H9 (cell line): ENCODE results near the gene CLIP4. TPM values are rescaled to one million over a fixed set of nuclear protein-coding genes. Genes with fewer than 3 reads are reported as not detected.

ENCODE experiments used
- DNase-seq: peaks from one replicate; pipeline ENCODE4 v3.0.0-alpha.2; 2017
- H2AFZ ChIP-seq: one replicate; pipeline ENCODE4 v1.6.1; 2013; ENCODE audit warnings: mild to moderate bottlenecking, low read length, control low read depth, moderate library complexity
- H2AK5ac ChIP-seq: 2 replicates; pipeline ENCODE4 v1.6.1; 2013; ENCODE audit warnings: low read length, control low read depth, mixed read lengths; ENCODE audit not compliant: insufficient read length
- H2BK120ac ChIP-seq: one replicate; pipeline ENCODE4 v1.6.1; 2013; ENCODE audit warnings: low read depth, mild to moderate bottlenecking, low read length, control low read depth, inconsistent platforms; ENCODE audit not compliant: poor library complexity, severe bottlenecking
- H2BK12ac ChIP-seq: 2 replicates; pipeline ENCODE4 v1.6.1; 2013; ENCODE audit warnings: low read length, control low read depth, mixed read lengths, low read depth; ENCODE audit not compliant: insufficient read length
- H2BK15ac ChIP-seq: 2 replicates; pipeline ENCODE4 v1.6.1; 2013; ENCODE audit warnings: low read depth, low read length, control low read depth
- H2BK20ac ChIP-seq: one replicate; pipeline ENCODE4 v1.6.1; 2013; ENCODE audit warnings: low read depth, mild to moderate bottlenecking, low read length, control low read depth, inconsistent platforms; ENCODE audit not compliant: poor library complexity, severe bottlenecking
- H2BK5ac ChIP-seq: 2 replicates; pipeline ENCODE4 v1.6.1; 2013; ENCODE audit warnings: low read length, control low read depth, mixed read lengths; ENCODE audit not compliant: insufficient read length
- H3K14ac ChIP-seq: 2 replicates; pipeline ENCODE4 v1.6.1; 2013; ENCODE audit warnings: low read length, control low read depth; ENCODE audit not compliant: insufficient read depth
- H3K18ac ChIP-seq: 2 replicates; pipeline ENCODE4 v1.6.1; 2013; ENCODE audit warnings: low read depth, mild to moderate bottlenecking, mixed read lengths, low read length, control low read depth; ENCODE audit not compliant: insufficient read length
- H3K23ac ChIP-seq: 2 replicates; pipeline ENCODE4 v1.6.1; 2013; ENCODE audit warnings: low read length, control low read depth, mixed read lengths, low read depth; ENCODE audit not compliant: insufficient read length
- H3K23me2 ChIP-seq: 2 replicates; pipeline ENCODE4 v1.6.1; 2013; ENCODE audit warnings: low read depth, mild to moderate bottlenecking, mixed read lengths, low read length, control low read depth; ENCODE audit not compliant: insufficient read length, poor library complexity, severe bottlenecking
- H3K27ac ChIP-seq: 2 replicates; pipeline ENCODE4 v1.5.1; 2013; ENCODE audit warnings: low read length, control low read depth, mixed read lengths, low read depth; ENCODE audit not compliant: insufficient read length
- H3K27me3 ChIP-seq: 2 replicates; pipeline ENCODE4 v1.6.1; 2013; ENCODE audit warnings: low read length, control low read depth, inconsistent platforms; ENCODE audit not compliant: insufficient read depth
- H3K4ac ChIP-seq: 2 replicates; pipeline ENCODE4 v1.6.1; 2013; ENCODE audit warnings: low read depth, mild to moderate bottlenecking, control low read depth, inconsistent platforms, low read length, moderate library complexity
- H3K4me1 ChIP-seq: 2 replicates; pipeline ENCODE4 v1.6.1; 2013; ENCODE audit warnings: low read length, control low read depth, inconsistent platforms; ENCODE audit not compliant: insufficient read depth
- H3K4me2 ChIP-seq: 2 replicates; pipeline ENCODE4 v1.6.1; 2013; ENCODE audit warnings: low read length, control low read depth, mixed read lengths; ENCODE audit not compliant: insufficient read length, insufficient read depth
- H3K56ac ChIP-seq: 2 replicates; pipeline ENCODE4 v1.6.1; 2013; ENCODE audit warnings: low read depth, mild to moderate bottlenecking, mixed read lengths, low read length, control low read depth; ENCODE audit not compliant: insufficient read length
- H3K79me1 ChIP-seq: 2 replicates; pipeline ENCODE4 v1.6.1; 2013; ENCODE audit warnings: low read depth, mild to moderate bottlenecking, moderate library complexity, low read length, control low read depth, inconsistent platforms; ENCODE audit not compliant: insufficient read depth, poor library complexity, severe bottlenecking
- H3K79me2 ChIP-seq: 2 replicates; pipeline ENCODE4 v1.6.1; 2013; ENCODE audit warnings: low read length, control low read depth, inconsistent platforms; ENCODE audit not compliant: insufficient read depth
- H3K9ac ChIP-seq: 2 replicates; pipeline ENCODE4 v1.6.1; 2013; ENCODE audit warnings: low read length, control low read depth, mixed read lengths; ENCODE audit not compliant: insufficient read length; ENCODE audit errors: extremely low read depth
- H3K9me3 ChIP-seq: one replicate; pipeline ENCODE4 v1.6.1; 2013; ENCODE audit warnings: low read depth, low read length, inconsistent platforms; ENCODE audit not compliant: control insufficient read depth
- H3T11ph ChIP-seq: one replicate; pipeline ENCODE4 v1.6.1; 2013; ENCODE audit warnings: mild to moderate bottlenecking, low read length, control low read depth, inconsistent platforms
- H4K20me1 ChIP-seq: one replicate; pipeline ENCODE4 v1.6.1; 2013; ENCODE audit not compliant: control insufficient read depth, insufficient read length, insufficient read depth
- H4K5ac ChIP-seq: 2 replicates; pipeline ENCODE4 v1.6.1; 2013; ENCODE audit warnings: low read depth, mild to moderate bottlenecking, mixed read lengths, low read length, control low read depth; ENCODE audit not compliant: insufficient read length
- H4K8ac ChIP-seq: replicated peaks from 2 replicates; pipeline ENCODE4 v1.6.1; 2013; ENCODE audit warnings: low read length, control low read depth, mixed read lengths, low read depth; ENCODE audit not compliant: insufficient read length
- H4K91ac ChIP-seq: 2 replicates; pipeline ENCODE4 v1.6.1; 2013; ENCODE audit warnings: low read depth, mild to moderate bottlenecking, moderate library complexity, mixed read lengths, low read length, control low read depth; ENCODE audit not compliant: insufficient read length
- H3K27ac Mint-ChIP-seq, 3 experiments: 2 replicates in 2 of 3; 3 replicates in 1 of 3; pipeline ENCODE4 v1.8.0; 2020 to 2021; ENCODE audit warnings: mixed read lengths in 3 of 3, mild to moderate bottlenecking in 1 of 3, moderate library complexity in 1 of 3
- H3K27me3 Mint-ChIP-seq: 2 replicates; pipeline ENCODE4 v1.8.0; 2021; ENCODE audit warnings: low read depth, mild to moderate bottlenecking, moderate library complexity, mixed read lengths
- H3K36me3 Mint-ChIP-seq, 3 experiments: 2 replicates in 2 of 3; 3 replicates in 1 of 3; pipeline ENCODE4 v1.8.0; 2020 to 2021; ENCODE audit warnings: low read depth in 3 of 3, mixed read lengths in 3 of 3; ENCODE audit not compliant: insufficient read depth in 1 of 3
- H3K4me1 Mint-ChIP-seq, 2 experiments: 2 replicates each; pipeline ENCODE4 v1.8.0; 2020; ENCODE audit warnings: mixed read lengths in 2 of 2
- H3K4me3 Mint-ChIP-seq, 2 experiments: 2 replicates in 1 of 2; 3 replicates in 1 of 2; pipeline ENCODE4 v1.8.0; 2020 to 2021; ENCODE audit warnings: mild to moderate bottlenecking in 2 of 2, mixed read lengths in 2 of 2, moderate library complexity in 1 of 2
- H3K9me3 Mint-ChIP-seq, 2 experiments: 2 replicates in 1 of 2; 3 replicates in 1 of 2; pipeline ENCODE4 v1.8.0; 2020; ENCODE audit warnings: mild to moderate bottlenecking in 2 of 2, mixed read lengths in 2 of 2, moderate library complexity in 1 of 2
- WGBS: extraction: QIAGEN DNeasy Blood & Tissue Kit; methylation state at CpG from one replicate; pipeline ENCODE4 v1.1.7; 2013; ENCODE audit warnings: missing lambda C conversion rate, low lambda C conversion rate, mixed read lengths; ENCODE audit not compliant: insufficient read length; ENCODE audit errors: extremely low coverage; 5-methylcytosine and 5-hydroxymethylcytosine counted together
- total RNA-seq: library from RNA; stranded (reverse); gene quantifications from 2 replicates; pipeline ENCODE4 v1.2.1, GENCODE V29; 2021
- TF ChIP-seq, protein P1 (sequence below): fragments of 200-600 bp; sonication (generic); conservative IDR thresholded peaks from 3 replicates; pipeline ENCODE4 v1.8.0; 2021; ENCODE audit warnings: antibody characterized with exemption, mild to moderate bottlenecking

The CLIP4 gene
- total RNA-seq, 1 experiment from 2014 or later, result 0.66 TPM

DNA sequence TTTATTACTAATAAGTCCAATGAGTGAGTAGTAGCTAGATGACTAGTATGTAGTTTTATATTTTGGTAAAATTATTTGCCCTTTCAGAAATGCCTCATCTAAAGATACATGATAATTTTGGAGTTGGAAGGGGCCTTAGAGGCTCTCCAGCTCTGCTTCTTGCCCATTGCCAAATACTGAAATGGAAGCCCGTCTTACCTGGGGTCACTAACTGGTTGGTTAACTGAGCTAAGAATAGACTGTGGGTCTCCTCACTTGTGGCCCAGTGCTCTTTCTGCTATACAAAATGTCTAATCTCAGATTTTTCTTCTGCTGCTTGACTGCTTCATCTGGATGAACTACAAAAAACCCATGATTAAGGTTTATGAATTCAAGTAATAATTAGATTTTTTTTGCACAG is 67.1 kb downstream of the CLIP4 start:
- Histone ChIP-seq H3K9ac (no peak overlapping the region), H3K4ac (no peak overlapping the region), H3K56ac (no peak overlapping the region), H2BK120ac (no peak overlapping the region), H4K8ac (no peak overlapping the region), H3K14ac (no peak overlapping the region), H3K27me3 (no peaks in the 10 kb centered on the region), H3K23ac (no peak overlapping the region), H3K4me2 (no peak overlapping the region), H4K20me1 (no peaks in the 10 kb centered on the region), H4K5ac (no peak overlapping the region), H3K9me3 (no peaks in the 10 kb centered on the region), H3K23me2 (no peaks in the 10 kb centered on the region), H3K4me1 (no peaks in the 10 kb centered on the region), H2BK5ac (no peak overlapping the region), H2BK15ac (no peak overlapping the region), H3K27ac (no peak overlapping the region), H4K91ac (no peak overlapping the region), H3K18ac (no peak overlapping the region), H2AFZ (no peak overlapping the region), H2AK5ac (no peak overlapping the region), H2BK12ac (no peak overlapping the region), H3K79me2 (no peaks in the 10 kb centered on the region), H3T11ph (no peak overlapping the region), H3K79me1 (no peaks in the 10 kb centered on the region), H2BK20ac (no peak overlapping the region)
- Mint-ChIP-seq H3K27me3 (peaks cover 20% of the 10 kb centered on the region), H3K4me3 (no peak overlapping the region), H3K36me3 (no peaks in the 10 kb centered on the region), H3K4me1 (no peaks in the 10 kb centered on the region), H3K27ac (no peak overlapping the region), H3K9me3 (peaks cover 0 to under 1% of the 10 kb centered on the region in 2 experiments; a peak in 1 of 5 replicates)
- DNase-seq, result no peak
- TF ChIP-seq, protein P1, sequence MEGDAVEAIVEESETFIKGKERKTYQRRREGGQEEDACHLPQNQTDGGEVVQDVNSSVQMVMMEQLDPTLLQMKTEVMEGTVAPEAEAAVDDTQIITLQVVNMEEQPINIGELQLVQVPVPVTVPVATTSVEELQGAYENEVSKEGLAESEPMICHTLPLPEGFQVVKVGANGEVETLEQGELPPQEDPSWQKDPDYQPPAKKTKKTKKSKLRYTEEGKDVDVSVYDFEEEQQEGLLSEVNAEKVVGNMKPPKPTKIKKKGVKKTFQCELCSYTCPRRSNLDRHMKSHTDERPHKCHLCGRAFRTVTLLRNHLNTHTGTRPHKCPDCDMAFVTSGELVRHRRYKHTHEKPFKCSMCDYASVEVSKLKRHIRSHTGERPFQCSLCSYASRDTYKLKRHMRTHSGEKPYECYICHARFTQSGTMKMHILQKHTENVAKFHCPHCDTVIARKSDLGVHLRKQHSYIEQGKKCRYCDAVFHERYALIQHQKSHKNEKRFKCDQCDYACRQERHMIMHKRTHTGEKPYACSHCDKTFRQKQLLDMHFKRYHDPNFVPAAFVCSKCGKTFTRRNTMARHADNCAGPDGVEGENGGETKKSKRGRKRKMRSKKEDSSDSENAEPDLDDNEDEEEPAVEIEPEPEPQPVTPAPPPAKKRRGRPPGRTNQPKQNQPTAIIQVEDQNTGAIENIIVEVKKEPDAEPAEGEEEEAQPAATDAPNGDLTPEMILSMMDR, result no peak
- no CpG with 5 or more reads among the region's 1 CpG for WGBS
